GM18858 (cell line): ENCODE data around the gene TMEM253.

ENCODE experiments used
- ATAC-seq: cut with Tn5 transposase; IDR thresholded peaks from one replicate; pipeline ENCODE4 v1.9.1; 2021; ENCODE audit not compliant: unreplicated experiment

Gene TMEM253

GRCh38 chr14:21100931-21101330 lies at the start of gene TMEM253:
TMEM253 (plus strand) TSS chr14:21101066; CDS start chr14:21101344, 278 bp downstream.
- ATAC-seq: no peak

- no peak for ATAC-seq
Measured at GRCh38 chr14:21053184-21054122, 47.4 kb upstream of the TMEM253 start.

GRCh38 chr14:21054123-21054767 lies 46.6 kb upstream of the TMEM253 start:
- ATAC-seq: no peak

GRCh38 chr14:21054768-21055145 lies 46.1 kb upstream of the TMEM253 start:
- no peak for ATAC-seq

GRCh38 chr14:21055432-21056117 lies 45.3 kb upstream of the TMEM253 start:
- no peak for ATAC-seq

GRCh38 chr14:21056520-21057163 lies 44.2 kb upstream of the TMEM253 start:
- no peak for ATAC-seq

GRCh38 chr14:21057803-21058675 lies 42.8 kb upstream of the TMEM253 start, which contains the start of gene RNASE8:
RNASE8 (plus strand) TSS chr14:21057822; CDS start chr14:21057893, 71 bp downstream.
- no peak for ATAC-seq

GRCh38 chr14:21058903-21059302 lies 42.0 kb upstream of the TMEM253 start:
- no peak for ATAC-seq

GRCh38 chr14:21059842-21060613 lies 40.8 kb upstream of the TMEM253 start:
- ATAC-seq: no peak

GRCh38 chr14:21060614-21061346 lies 40.1 kb upstream of the TMEM253 start:
- no peak for ATAC-seq

- no peak for ATAC-seq
Measured at GRCh38 chr14:21061347-21061668, 39.6 kb upstream of the TMEM253 start.

- no peak for ATAC-seq
Measured at GRCh38 chr14:21063479-21063878, 37.4 kb upstream of the TMEM253 start.

- ATAC-seq: no peak
Measured at GRCh38 chr14:21066882-21067502, 33.9 kb upstream of the TMEM253 start.

- ATAC-seq: no peak
Measured at GRCh38 chr14:21068521-21069387, 32.1 kb upstream of the TMEM253 start.

GRCh38 chr14:21069388-21070082 lies 31.3 kb upstream of the TMEM253 start:
- ATAC-seq: no peak

- ATAC-seq: no peak
Measured at GRCh38 chr14:21070083-21070609, 30.7 kb upstream of the TMEM253 start, which contains the start of gene ARHGEF40. ARHGEF40 (plus strand) TSS chr14:21070304; CDS start chr14:21070397, 93 bp downstream.
